PFSK-1 (cell line): ENCODE data around the gene ZDHHC20.

Experiments used
- POLR2AphosphoS5 ChIP-seq: IDR thresholded peaks from 2 replicates; pipeline ENCODE4 v1.6.1; 2012; ENCODE audit warnings: low read depth, mild to moderate bottlenecking, control low read depth, low read length, moderate library complexity
- REST ChIP-seq, 2 experiments: IDR thresholded peaks; 2 replicates each; pipeline versions ENCODE4 v1.6.1 to v1.8.0; 2011 to 2012; ENCODE audit warnings: low read depth in 2 of 2, low read length in 2 of 2, control low read depth in 1 of 2, inconsistent platforms in 1 of 2, mild to moderate bottlenecking in 1 of 2, moderate library complexity in 1 of 2; ENCODE audit not compliant: insufficient read depth in 1 of 2
- SIN3A ChIP-seq: IDR thresholded peaks from 2 replicates; pipeline ENCODE4 v1.6.1; 2012; ENCODE audit warnings: mild to moderate bottlenecking, low read length, moderate library complexity, borderline replicate concordance; ENCODE audit not compliant: insufficient read depth

DNA sequence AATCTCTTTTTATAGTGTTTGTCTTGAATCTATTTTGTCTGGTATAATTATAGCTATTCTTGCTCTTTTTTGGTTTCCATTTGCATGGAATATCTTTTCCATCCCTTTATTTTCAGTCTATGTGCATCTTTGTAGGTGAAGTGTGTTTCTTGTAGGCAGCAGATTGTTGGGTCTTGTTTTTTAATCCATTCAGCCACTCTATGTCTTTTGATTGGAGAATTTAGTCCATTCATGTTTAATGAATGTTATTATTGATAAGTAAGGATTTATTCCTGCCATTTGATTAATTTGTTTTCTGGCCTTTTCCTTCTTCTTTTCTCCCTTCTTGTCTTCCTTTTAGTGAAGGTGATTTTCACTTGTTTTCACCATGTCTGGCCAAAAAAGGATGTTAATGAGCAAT, 11.7 kb upstream of the ZDHHC20 start:
- TF ChIP-seq POLR2AphosphoS5 (no peak), SIN3A (no peak), REST (IDR thresholded peaks at IDR 0.05; ENCODE audit: insufficient read depth in 1 of 2, low read depth in 2 of 2, low read length in 2 of 2) (no peak)
